Neural progenitor cell (in vitro differentiated cells): ENCODE results near the gene GPR37L1. TPM values are rescaled to one million over a fixed set of nuclear protein-coding genes. Genes with fewer than 3 reads are reported as not detected.
"Not testable (repeated sequence)": the region's sequence is repeated elsewhere in the genome, so short reads cannot be mapped to it uniquely, and the experiment has no call there.

Experiments
- DNase-seq: peaks from one replicate; pipeline ENCODE4 v3.0.0-alpha.2; 2016; ENCODE audit warnings: low spot score
- H2AFZ ChIP-seq: fragments of 200-600 bp; sonication (generic); replicated peaks from 2 replicates; pipeline ENCODE4 v1.6.1; 2016; ENCODE audit warnings: antibody characterized with exemption
- H3F3A ChIP-seq: fragments of 200-600 bp; sonication (generic); 2 replicates; pipeline ENCODE4 v1.6.1; 2016; ENCODE audit warnings: antibody characterized with exemption, low read depth
- H3K27ac ChIP-seq: fragments of 200-600 bp; sonication (generic); 2 replicates; pipeline ENCODE4 v1.5.1; 2016; ENCODE audit warnings: mild to moderate bottlenecking
- H3K27me3 ChIP-seq: fragments of 200-600 bp; sonication (generic); 2 replicates; pipeline ENCODE4 v1.6.1; 2016; ENCODE audit warnings: mild to moderate bottlenecking, moderate library complexity
- H3K36me3 ChIP-seq: fragments of 200-600 bp; sonication (generic); 2 replicates; pipeline ENCODE4 v1.5.1; 2016
- H3K4me1 ChIP-seq: fragments of 200-600 bp; sonication (generic); 2 replicates; pipeline ENCODE4 v1.6.1; 2016; ENCODE audit warnings: mixed run types
- H3K4me2 ChIP-seq: fragments of 200-600 bp; sonication (generic); 2 replicates; pipeline ENCODE4 v1.6.1; 2016
- H3K4me3 ChIP-seq: fragments of 200-600 bp; sonication (generic); 2 replicates; pipeline ENCODE4 v1.5.1; 2016
- H3K79me2 ChIP-seq: fragments of 200-600 bp; sonication (generic); 2 replicates; pipeline ENCODE4 v1.6.1; 2016; ENCODE audit warnings: low read depth
- H3K9ac ChIP-seq: fragments of 200-600 bp; sonication (generic); 2 replicates; pipeline ENCODE4 v1.6.1; 2016
- H3K9me3 ChIP-seq: fragments of 200-600 bp; sonication (generic); 2 replicates; pipeline ENCODE4 v1.5.1; 2016; ENCODE audit warnings: low read depth
- H4K20me1 ChIP-seq: fragments of 200-600 bp; sonication (generic); 2 replicates; pipeline ENCODE4 v1.6.1; 2016; ENCODE audit warnings: low read depth
- H3K27ac Mint-ChIP-seq: 3 replicates; pipeline ENCODE4 v1.8.0; 2021; ENCODE audit warnings: mixed read lengths
- H3K27me3 Mint-ChIP-seq: 2 replicates; pipeline ENCODE4 v1.8.0; 2022; ENCODE audit warnings: low read depth, mild to moderate bottlenecking, inconsistent platforms, moderate library complexity, mixed read lengths; ENCODE audit not compliant: insufficient read depth
- H3K36me3 Mint-ChIP-seq: 3 replicates; pipeline ENCODE4 v1.8.0; 2021; ENCODE audit warnings: mixed read lengths
- H3K4me1 Mint-ChIP-seq: 3 replicates; pipeline ENCODE4 v1.8.0; 2021; ENCODE audit warnings: mixed read lengths
- H3K4me3 Mint-ChIP-seq: 3 replicates; pipeline ENCODE4 v1.8.0; 2021; ENCODE audit warnings: mild to moderate bottlenecking, moderate library complexity, mixed read lengths
- H3K9me3 Mint-ChIP-seq: 3 replicates; pipeline ENCODE4 v1.8.0; 2020; ENCODE audit warnings: mixed read lengths
- CTCF ChIP-seq: fragments of 200-600 bp; sonication (generic); IDR thresholded peaks from 2 replicates; pipeline ENCODE4 v1.5.1; 2017; ENCODE audit warnings: antibody characterized with exemption, mild to moderate bottlenecking
- EZH2 ChIP-seq: fragments of 200-600 bp; sonication (generic); IDR thresholded peaks from 2 replicates; pipeline ENCODE4 v1.6.1; 2017; ENCODE audit warnings: antibody characterized with exemption, mild to moderate bottlenecking, moderate library complexity
- EZH2phosphoT487 ChIP-seq: fragments of 200-600 bp; sonication (generic); IDR thresholded peaks from 2 replicates; pipeline ENCODE4 v1.6.1; 2017; ENCODE audit warnings: antibody characterized with exemption
- total RNA-seq: library from RNA; depleted of rRNA; stranded (reverse); fragments of >200 nt; gene quantifications from 2 replicates; pipeline ENCODE4 v1.2.3, GENCODE V29; 2015; ENCODE audit warnings: low replicate concordance

Gene GPR37L1
- total RNA-seq, 1 donor from 2014 or later = not detected

- Histone ChIP-seq H4K20me1 (no peaks in the 10 kb centered on the region), H3F3A (no peaks in the 10 kb centered on the region), H3K36me3 (no peaks in the 10 kb centered on the region), H2AFZ (no peak overlapping the region), H3K4me3 (no peak overlapping the region), H3K4me2 (no peak overlapping the region), H3K4me1 (no peaks in the 10 kb centered on the region), H3K27ac (no peak overlapping the region), H3K79me2 (no peaks in the 10 kb centered on the region), H3K27me3 (no peaks in the 10 kb centered on the region), H3K9me3 (no peaks in the 10 kb centered on the region), H3K9ac (no peak overlapping the region)
- Mint-ChIP-seq H3K4me3 (no peak overlapping the region), H3K27ac (no peak overlapping the region), H3K36me3 (no peaks in the 10 kb centered on the region), H3K4me1 (peaks cover 11% of the 10 kb centered on the region), H3K27me3 (peaks cover 5% of the 10 kb centered on the region), H3K9me3 (no peaks in the 10 kb centered on the region)
- no peak for DNase-seq
- no peak for TF ChIP-seq CTCF
- no peak for TF ChIP-seq EZH2
- TF ChIP-seq EZH2phosphoT487 = no peak
Measured at GRCh38 chr1:202179828-202180750, 57.4 kb downstream of the GPR37L1 start.

- H3K27ac Mint-ChIP-seq, H2AFZ ChIP-seq, H3K9ac ChIP-seq, H4K20me1 ChIP-seq, H3K36me3 Mint-ChIP-seq, H3K4me3 ChIP-seq, H3K4me2 ChIP-seq, H3K27me3 Mint-ChIP-seq, DNase-seq, H3K27me3 ChIP-seq, H3K9me3 Mint-ChIP-seq, H3K79me2 ChIP-seq, H3K4me1 ChIP-seq, H3F3A ChIP-seq, H3K4me3 Mint-ChIP-seq, H3K9me3 ChIP-seq, H3K36me3 ChIP-seq, H3K27ac ChIP-seq: not testable (repeated sequence)
- H3K4me1 Mint-ChIP-seq = peaks cover 11% of the 10 kb centered on the region
Measured at GRCh38 chr1:202180751-202181139, 58.0 kb downstream of the GPR37L1 start.

- Histone ChIP-seq H3F3A (no peaks in the 10 kb centered on the region), H3K4me3 (no peak overlapping the region), H3K27ac (no peak overlapping the region), H2AFZ (no peak overlapping the region), H3K36me3 (no peaks in the 10 kb centered on the region), H3K9ac (no peak overlapping the region), H3K79me2 (no peaks in the 10 kb centered on the region), H3K9me3 (no peaks in the 10 kb centered on the region), H3K27me3 (no peaks in the 10 kb centered on the region), H3K4me2 (no peak overlapping the region), H3K4me1 (no peaks in the 10 kb centered on the region), H4K20me1 (no peaks in the 10 kb centered on the region)
- Mint-ChIP-seq H3K27me3 (peaks cover 5% of the 10 kb centered on the region), H3K4me1 (peaks cover 11% of the 10 kb centered on the region), H3K36me3 (no peaks in the 10 kb centered on the region), H3K27ac (no peak overlapping the region), H3K9me3 (no peaks in the 10 kb centered on the region), H3K4me3 (no peak overlapping the region)
- DNase-seq = no peak
- TF ChIP-seq EZH2 = no peak
- no peak for TF ChIP-seq CTCF
- no peak for TF ChIP-seq EZH2phosphoT487
Measured at GRCh38 chr1:202181586-202181985, 58.9 kb downstream of the GPR37L1 start.
